ENCODE results near the gene KCNQ4.

Gene KCNQ4

DNA sequence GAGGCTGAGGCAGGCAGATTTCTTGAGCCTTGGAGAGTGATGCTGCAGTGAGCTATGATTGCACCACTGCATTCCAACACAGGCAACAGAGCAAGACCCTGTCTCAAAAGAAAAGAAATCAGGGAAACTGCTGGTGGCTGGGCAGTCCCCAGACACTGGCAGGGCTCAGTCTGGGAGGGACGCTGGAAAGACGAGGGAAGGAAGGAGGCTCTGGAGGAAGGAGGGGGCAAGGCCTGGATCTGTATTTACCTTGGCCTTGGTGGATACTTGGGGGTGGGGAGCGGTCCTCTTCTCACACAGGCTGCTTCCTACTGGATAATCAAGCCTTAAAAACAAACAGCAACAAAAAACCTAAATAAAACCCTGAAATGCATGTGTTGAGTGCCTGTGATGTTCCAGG is 24.4 kb downstream of the KCNQ4 start:
- TF ChIP-seq, protein P1, sequence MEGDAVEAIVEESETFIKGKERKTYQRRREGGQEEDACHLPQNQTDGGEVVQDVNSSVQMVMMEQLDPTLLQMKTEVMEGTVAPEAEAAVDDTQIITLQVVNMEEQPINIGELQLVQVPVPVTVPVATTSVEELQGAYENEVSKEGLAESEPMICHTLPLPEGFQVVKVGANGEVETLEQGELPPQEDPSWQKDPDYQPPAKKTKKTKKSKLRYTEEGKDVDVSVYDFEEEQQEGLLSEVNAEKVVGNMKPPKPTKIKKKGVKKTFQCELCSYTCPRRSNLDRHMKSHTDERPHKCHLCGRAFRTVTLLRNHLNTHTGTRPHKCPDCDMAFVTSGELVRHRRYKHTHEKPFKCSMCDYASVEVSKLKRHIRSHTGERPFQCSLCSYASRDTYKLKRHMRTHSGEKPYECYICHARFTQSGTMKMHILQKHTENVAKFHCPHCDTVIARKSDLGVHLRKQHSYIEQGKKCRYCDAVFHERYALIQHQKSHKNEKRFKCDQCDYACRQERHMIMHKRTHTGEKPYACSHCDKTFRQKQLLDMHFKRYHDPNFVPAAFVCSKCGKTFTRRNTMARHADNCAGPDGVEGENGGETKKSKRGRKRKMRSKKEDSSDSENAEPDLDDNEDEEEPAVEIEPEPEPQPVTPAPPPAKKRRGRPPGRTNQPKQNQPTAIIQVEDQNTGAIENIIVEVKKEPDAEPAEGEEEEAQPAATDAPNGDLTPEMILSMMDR (IDR thresholded peaks at IDR 0.05; ENCODE audit: low read depth, low read length, missing control alignments) = no peak
- H3K4me3 ChIP-seq (ENCODE audit: low read depth, low read length) = no peak overlapping the region
- DNase-seq (ENCODE audit: low read depth) = no peak

DNA sequence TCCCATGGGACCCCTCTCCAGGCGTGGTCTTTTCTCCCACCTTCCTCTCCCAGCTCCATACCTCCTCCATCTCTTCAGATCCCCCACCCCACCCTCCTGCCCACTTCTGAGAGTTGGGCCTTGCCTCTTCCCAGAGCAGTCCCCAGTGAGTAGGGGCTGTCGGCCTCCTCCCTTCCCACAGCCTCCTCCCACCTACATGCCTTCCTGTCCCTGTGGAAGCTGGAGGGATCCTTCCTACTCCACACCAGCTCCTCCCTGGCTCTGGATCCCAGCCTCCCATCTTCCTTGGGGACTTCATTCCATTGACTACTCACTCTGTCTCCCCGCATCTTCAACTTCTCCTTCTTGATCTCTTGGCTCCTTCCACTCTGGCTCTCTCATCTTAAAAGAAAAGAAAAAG is 24.9 kb downstream of the KCNQ4 start:
- DNase-seq (ENCODE audit: low read depth) = no peak
- no peak overlapping the region for H3K4me3 ChIP-seq (ENCODE audit: low read depth, low read length)
- TF ChIP-seq, protein P1 (IDR thresholded peaks at IDR 0.05; ENCODE audit: low read depth, low read length, missing control alignments) = no peak

DNA sequence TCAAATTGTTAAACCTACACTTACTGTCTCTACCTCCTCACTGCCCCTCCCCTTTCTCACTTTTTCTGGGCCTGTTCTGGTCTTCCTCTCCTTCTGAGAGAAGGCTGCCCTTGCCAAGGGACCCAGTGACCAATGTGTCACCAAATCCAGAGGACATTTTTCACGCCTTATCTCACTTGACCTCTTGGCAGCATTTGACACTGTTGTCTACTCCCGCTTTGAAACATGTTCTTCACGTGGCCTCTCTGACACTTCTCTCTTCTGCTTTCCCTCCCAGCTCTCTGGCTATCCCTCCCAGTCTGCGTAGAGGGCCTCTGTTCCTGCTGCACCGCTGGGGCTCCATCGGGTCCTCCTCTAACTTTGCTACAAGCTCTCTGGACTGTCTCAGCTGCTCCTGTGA is 25.3 kb downstream of the KCNQ4 start:
- DNase-seq (ENCODE audit: low read depth) = no peak
- TF ChIP-seq, protein P1 (IDR thresholded peaks at IDR 0.05; ENCODE audit: low read depth, low read length, missing control alignments) = no peak
- H3K4me3 ChIP-seq (ENCODE audit: low read depth, low read length) = no peak overlapping the region

DNA sequence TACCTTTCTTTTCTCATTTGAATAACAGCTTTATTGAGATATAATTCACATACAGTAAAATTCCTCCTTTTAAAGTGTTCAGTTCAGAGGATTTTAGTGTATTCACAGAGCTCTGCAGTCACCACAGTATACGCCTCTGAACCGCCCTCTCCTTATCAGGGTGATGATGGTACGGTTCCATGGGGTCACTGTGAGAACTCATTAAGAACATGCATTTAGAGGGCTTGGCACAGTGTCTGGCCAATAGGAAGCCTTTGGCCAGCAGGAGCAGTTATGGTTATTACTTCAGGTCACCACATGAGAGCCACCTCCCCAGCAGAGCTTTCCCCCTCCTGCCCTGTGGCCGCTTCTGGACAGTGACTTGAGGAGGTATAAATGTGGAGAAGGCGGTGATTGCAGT is 27.3 kb downstream of the KCNQ4 start:
- no peak overlapping the region for H3K4me3 ChIP-seq (ENCODE audit: low read depth, low read length)
- TF ChIP-seq, protein P1 (IDR thresholded peaks at IDR 0.05; ENCODE audit: low read depth, low read length, missing control alignments) = no peak
- no peak for DNase-seq (ENCODE audit: low read depth)

DNA sequence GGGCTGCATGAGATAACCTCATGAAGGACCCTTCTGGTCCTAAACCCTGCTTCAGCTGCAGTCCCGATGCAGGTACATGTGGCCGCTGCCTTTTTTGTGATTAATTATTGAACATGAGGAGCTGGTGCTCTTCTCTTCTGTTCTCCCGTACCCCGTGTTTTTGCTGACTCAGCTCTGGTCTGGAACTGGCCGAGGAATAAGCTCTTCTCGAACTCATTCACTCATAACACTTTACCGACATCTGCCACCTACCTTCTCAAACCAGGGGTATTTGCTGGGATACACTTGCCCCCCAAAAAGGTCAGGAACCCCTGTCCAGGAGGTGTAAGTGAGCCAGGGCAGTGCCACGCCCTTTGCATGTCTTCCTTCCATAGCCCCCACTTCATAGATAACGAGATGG is 31.8 kb downstream of the KCNQ4 start:
- TF ChIP-seq, protein P1 (IDR thresholded peaks at IDR 0.05; ENCODE audit: low read depth, low read length, missing control alignments) = no peak
- H3K4me3 ChIP-seq (ENCODE audit: low read depth, low read length) = no peak overlapping the region
- no peak for DNase-seq (ENCODE audit: low read depth)

DNA sequence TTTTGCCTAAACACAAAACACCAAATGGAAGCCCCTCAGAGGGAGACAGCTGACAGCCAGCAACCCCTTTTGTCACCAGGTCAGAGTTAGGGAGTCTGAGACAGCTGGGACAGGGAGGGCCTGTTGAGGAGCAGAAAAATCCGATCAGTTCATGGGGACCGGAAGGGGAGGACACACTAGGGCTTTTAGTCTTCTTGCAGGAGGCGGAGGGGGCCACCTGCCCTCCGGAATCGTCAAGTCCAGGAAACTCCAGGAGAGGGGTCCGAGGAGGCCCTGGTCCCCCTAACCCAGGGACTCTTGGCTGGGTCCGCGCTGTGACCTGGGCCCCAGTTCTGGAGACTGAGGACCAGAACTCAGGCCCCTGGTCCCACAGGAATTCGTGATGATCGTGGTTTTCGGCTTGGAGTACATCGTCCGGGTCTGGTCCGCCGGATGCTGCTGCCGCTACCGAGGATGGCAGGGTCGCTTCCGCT is 34.2 kb downstream of the KCNQ4 start:
- TF ChIP-seq, protein P1 (IDR thresholded peaks at IDR 0.05; ENCODE audit: low read depth, low read length, missing control alignments) = no peak
- no peak for DNase-seq (ENCODE audit: low read depth)
- H3K4me3 ChIP-seq (ENCODE audit: low read depth, low read length) = peak overlapping the region; percentile 54

DNA sequence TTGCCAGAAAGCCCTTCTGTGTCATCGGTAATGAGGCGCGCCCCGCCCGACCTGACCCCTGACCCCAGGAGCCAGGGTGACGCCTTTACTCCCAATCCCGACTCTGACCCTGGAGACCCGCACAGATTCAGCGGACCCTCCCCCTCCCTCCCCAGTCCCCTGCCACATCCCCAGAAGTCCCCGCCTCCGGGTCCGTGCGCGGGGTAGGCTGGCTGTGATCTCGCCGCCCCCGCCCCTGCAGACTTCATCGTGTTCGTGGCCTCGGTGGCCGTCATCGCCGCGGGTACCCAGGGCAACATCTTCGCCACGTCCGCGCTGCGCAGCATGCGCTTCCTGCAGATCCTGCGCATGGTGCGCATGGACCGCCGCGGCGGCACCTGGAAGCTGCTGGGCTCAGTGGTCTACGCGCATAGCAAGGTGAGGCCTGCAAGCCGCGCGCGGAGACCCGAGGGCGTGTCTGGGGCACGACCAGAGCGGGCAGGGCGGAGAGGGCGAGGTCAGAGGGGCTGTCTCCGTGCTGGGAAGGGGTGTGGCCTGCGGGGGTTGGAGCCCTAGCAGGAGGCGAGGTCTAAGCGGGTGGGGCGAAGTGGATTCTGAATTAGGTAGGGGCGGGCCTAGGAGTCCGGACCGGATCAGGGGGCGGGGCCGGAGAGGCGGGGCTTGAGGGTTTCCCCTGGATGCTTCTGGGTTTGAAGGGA is 34.8 kb downstream of the KCNQ4 start:
- TF ChIP-seq, protein P1 (IDR thresholded peaks at IDR 0.05; ENCODE audit: low read depth, low read length, missing control alignments) = no peak
- H3K4me3 ChIP-seq (ENCODE audit: low read depth, low read length) = peak overlapping the region; percentile 54
- DNase-seq (ENCODE audit: low read depth) = peak; percentile 51
